Nephron (organoid): ENCODE results near the gene DLG5.

Source experiments
- H3K27ac Mint-ChIP-seq, 3 experiments: 2 replicates each; pipeline ENCODE4 v1.8.0; 2020; ENCODE audit warnings: mixed read lengths in 3 of 3, mild to moderate bottlenecking in 2 of 3, moderate library complexity in 1 of 3
- H3K27me3 Mint-ChIP-seq: 2 replicates; pipeline ENCODE4 v1.8.0; 2021; ENCODE audit warnings: low read depth, mild to moderate bottlenecking, moderate library complexity, mixed read lengths
- H3K36me3 Mint-ChIP-seq: 2 replicates; pipeline ENCODE4 v1.8.0; 2020; ENCODE audit warnings: low read depth, mixed read lengths
- H3K4me1 Mint-ChIP-seq: 2 replicates; pipeline ENCODE4 v1.8.0; 2020; ENCODE audit warnings: mixed read lengths
- H3K4me3 Mint-ChIP-seq, 3 experiments: 2 replicates each; pipeline ENCODE4 v1.8.0; 2020; ENCODE audit warnings: mild to moderate bottlenecking in 3 of 3, mixed read lengths in 3 of 3, moderate library complexity in 2 of 3
- H3K9me3 Mint-ChIP-seq: 2 replicates; pipeline ENCODE4 v1.8.0; 2020; ENCODE audit warnings: mixed read lengths
- TF ChIP-seq, protein P1 (sequence below), 3 experiments: fragments of 200-600 bp; sonication (generic); IDR thresholded peaks; one replicate each; pipeline ENCODE4 v1.5.0; 2021; ENCODE audit warnings: antibody characterized with exemption in 3 of 3; ENCODE audit not compliant: unreplicated experiment in 3 of 3

The DLG5 gene

DNA sequence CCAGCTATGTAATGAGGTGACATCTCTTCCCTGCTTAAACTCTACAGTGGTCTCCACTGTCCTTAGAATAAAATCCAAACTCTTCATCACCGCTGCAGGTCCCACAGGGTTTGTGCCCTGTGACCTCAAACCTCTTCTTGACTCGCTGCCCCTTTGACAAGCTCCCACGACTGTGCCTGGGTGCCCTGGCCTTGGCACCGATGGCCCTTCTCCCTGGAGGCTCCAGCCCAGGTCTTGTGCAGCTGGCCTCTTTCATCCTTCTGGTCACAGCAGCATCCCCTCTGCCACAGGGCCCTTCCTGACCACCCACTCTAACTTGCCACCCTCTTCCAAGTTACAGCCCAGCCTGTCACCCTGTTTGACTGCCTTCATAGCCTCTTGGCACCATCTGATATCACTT, 108.2 kb downstream of the DLG5 start:
- Mint-ChIP-seq H3K27me3 (no peaks in the 10 kb centered on the region), H3K27ac (no peak overlapping the region), H3K4me1 (no peaks in the 10 kb centered on the region), H3K9me3 (no peaks in the 10 kb centered on the region), H3K4me3 (no peak overlapping the region), H3K36me3 (peaks cover 65% of the 10 kb centered on the region)
- TF ChIP-seq, protein P1, sequence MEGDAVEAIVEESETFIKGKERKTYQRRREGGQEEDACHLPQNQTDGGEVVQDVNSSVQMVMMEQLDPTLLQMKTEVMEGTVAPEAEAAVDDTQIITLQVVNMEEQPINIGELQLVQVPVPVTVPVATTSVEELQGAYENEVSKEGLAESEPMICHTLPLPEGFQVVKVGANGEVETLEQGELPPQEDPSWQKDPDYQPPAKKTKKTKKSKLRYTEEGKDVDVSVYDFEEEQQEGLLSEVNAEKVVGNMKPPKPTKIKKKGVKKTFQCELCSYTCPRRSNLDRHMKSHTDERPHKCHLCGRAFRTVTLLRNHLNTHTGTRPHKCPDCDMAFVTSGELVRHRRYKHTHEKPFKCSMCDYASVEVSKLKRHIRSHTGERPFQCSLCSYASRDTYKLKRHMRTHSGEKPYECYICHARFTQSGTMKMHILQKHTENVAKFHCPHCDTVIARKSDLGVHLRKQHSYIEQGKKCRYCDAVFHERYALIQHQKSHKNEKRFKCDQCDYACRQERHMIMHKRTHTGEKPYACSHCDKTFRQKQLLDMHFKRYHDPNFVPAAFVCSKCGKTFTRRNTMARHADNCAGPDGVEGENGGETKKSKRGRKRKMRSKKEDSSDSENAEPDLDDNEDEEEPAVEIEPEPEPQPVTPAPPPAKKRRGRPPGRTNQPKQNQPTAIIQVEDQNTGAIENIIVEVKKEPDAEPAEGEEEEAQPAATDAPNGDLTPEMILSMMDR (IDR thresholded peaks at IDR 0.05; ENCODE audit: unreplicated experiment in 3 of 3): no peak

DNA sequence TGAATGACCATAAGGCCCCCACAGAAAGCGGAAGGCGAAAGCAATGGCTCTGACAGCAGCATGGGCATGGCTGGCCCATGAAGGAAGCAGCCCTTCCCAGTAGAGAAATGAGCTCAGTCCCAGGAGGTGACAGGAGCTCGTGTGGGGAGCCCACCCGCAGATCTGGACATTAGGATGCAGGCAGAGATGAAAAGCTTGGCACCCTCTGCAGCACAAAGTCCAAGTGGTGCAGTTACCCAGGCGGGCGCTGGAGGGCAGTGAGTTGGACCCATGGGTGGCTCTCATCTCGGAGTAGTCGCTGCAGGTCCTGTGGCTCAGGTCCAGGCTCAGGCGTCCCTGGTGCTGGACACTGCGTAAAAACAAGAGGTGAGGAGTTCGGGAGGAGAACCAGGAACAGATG, 109.0 kb downstream of the DLG5 start:
- TF ChIP-seq, protein P1 (IDR thresholded peaks at IDR 0.05; ENCODE audit: unreplicated experiment in 3 of 3): no peak
- Mint-ChIP-seq H3K36me3 (peaks cover 67% of the 10 kb centered on the region), H3K9me3 (no peaks in the 10 kb centered on the region), H3K27ac (no peak overlapping the region), H3K27me3 (no peaks in the 10 kb centered on the region), H3K4me1 (no peaks in the 10 kb centered on the region), H3K4me3 (no peak overlapping the region)

DNA sequence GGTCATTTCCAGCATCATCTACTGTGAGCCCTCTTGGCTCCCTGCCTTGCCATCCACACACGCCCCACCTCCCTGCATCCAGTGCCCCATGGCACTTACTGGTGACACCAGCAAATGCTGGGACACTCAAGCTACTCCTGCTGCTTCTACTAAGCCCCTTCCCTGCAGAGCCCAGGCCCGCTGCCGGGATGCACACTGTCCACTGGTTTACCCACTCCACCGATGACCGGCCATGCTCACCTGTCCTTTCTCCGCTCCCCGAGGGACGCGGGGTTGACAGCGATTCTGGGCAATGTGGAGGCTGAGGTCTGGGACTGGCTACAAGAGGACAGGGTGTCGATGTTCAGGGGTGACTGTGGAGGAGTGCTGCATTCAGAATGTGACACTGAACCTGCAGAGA, 110.2 kb downstream of the DLG5 start:
- no peak overlapping the region for H3K27ac Mint-ChIP-seq
- H3K36me3 Mint-ChIP-seq: peaks cover 66% of the 10 kb centered on the region
- H3K27me3 Mint-ChIP-seq: no peaks in the 10 kb centered on the region
- no peak overlapping the region for H3K4me3 Mint-ChIP-seq
- no peaks in the 10 kb centered on the region for H3K4me1 Mint-ChIP-seq
- TF ChIP-seq, protein P1 (IDR thresholded peaks at IDR 0.05; ENCODE audit: unreplicated experiment in 3 of 3): no peak
- no peaks in the 10 kb centered on the region for H3K9me3 Mint-ChIP-seq

DNA sequence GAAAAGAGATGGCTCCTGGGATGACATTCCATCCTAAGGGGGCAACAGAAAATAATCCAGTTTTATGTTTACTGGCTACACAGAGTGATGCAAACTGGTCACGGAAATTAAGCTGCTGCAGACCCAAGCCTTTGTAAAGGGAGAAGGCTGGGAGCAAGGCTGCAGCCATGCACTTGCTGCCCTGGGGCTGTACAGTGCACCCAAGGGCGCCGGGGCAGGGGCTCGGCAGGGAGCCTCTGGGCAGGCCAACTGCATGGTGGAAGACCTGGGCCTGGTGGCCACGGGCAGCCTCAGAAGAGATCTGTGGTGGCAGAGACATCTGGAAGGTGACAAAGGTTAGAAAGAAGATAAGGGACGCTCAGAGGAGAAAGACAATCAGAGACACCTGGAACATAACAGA, 113.8 kb downstream of the DLG5 start:
- peaks cover 74% of the 10 kb centered on the region for H3K36me3 Mint-ChIP-seq
- H3K4me1 Mint-ChIP-seq: no peaks in the 10 kb centered on the region
- H3K4me3 Mint-ChIP-seq: no peak overlapping the region
- TF ChIP-seq, protein P1 (IDR thresholded peaks at IDR 0.05; ENCODE audit: unreplicated experiment in 3 of 3): no peak
- H3K9me3 Mint-ChIP-seq: no peaks in the 10 kb centered on the region
- no peak overlapping the region for H3K27ac Mint-ChIP-seq
- H3K27me3 Mint-ChIP-seq: no peaks in the 10 kb centered on the region

DNA sequence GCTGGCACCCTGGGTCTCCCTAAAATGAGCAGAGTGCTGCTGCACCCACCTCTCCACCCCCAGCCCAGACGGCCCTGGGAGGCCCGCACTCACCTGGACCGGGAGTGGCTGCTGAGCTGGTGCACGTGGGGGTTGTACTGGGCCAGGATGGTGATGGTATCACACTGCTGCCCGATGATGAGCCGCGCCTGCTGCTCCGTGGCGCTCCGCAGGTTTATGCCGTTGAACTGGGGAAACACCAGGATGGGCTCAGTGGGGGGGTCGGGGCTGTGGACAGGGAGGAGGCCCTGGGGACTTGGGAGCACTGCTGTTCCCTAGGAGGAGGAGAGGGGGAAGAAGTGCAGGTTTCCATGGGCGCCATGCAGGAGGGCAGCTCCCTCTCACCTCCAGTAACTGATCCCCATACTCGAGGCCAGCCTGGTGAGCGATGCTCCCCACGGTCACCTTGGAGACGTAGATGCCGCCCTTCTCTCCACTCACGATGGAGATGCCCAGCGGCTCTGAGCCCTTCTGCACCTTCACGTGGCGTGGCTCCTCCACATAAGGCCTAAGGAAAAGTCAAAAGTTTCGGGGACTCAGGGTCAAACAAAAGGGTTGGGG, 114.6 kb downstream of the DLG5 start:
- Mint-ChIP-seq H3K4me1 (no peaks in the 10 kb centered on the region), H3K36me3 (peaks cover 73% of the 10 kb centered on the region), H3K4me3 (no peak overlapping the region)

More for the DNA sequence above, 114.6 kb downstream of the DLG5 start:
- Mint-ChIP-seq H3K9me3 (no peaks in the 10 kb centered on the region), H3K27me3 (no peaks in the 10 kb centered on the region), H3K27ac (no peak overlapping the region)
- TF ChIP-seq, protein P1 (IDR thresholded peaks at IDR 0.05; ENCODE audit: unreplicated experiment in 3 of 3): no peak
